Neural cell (in vitro differentiated cells): ENCODE measurements around the gene CALY. TPM values are rescaled to one million over a fixed set of nuclear protein-coding genes. Genes with fewer than 3 reads are reported as not detected.

ENCODE experiments used
- H2AFZ ChIP-seq: fragments of 200-600, 300-800 bp; sonication (generic), shearing (Covaris generic); 2 replicates; pipeline ENCODE4 v1.6.0; 2014; ENCODE audit warnings: low read depth, mild to moderate bottlenecking, antibody characterized with exemption, low read length, moderate library complexity
- H3F3A ChIP-seq: fragments of 200-600 bp; shearing (Covaris generic); 2 replicates; pipeline ENCODE4 v1.6.1; 2016; ENCODE audit warnings: mild to moderate bottlenecking, moderate library complexity, mixed read lengths, antibody characterized with exemption, low read length; ENCODE audit not compliant: insufficient read depth, poor library complexity, severe bottlenecking
- H3K27ac ChIP-seq: fragments of 200-600, 300-800 bp; sonication (generic), shearing (Covaris generic); 2 replicates; pipeline ENCODE4 v1.5.1; 2014; ENCODE audit warnings: mild to moderate bottlenecking, low read length, moderate library complexity
- H3K27me3 ChIP-seq: fragments of 300-800, 200-600 bp; sonication (generic), shearing (Covaris generic); 2 replicates; pipeline ENCODE4 v1.6.0; 2014; ENCODE audit warnings: mild to moderate bottlenecking, low read depth, low read length, moderate library complexity; ENCODE audit not compliant: insufficient read depth
- H3K36me3 ChIP-seq: fragments of 300-800, 200-600 bp; sonication (generic), shearing (Covaris generic); 2 replicates; pipeline ENCODE4 v1.5.1; 2014; ENCODE audit warnings: mild to moderate bottlenecking, antibody characterized with exemption, low read length, moderate library complexity; ENCODE audit not compliant: insufficient read depth
- H3K4me2 ChIP-seq: fragments of 300-800, 200-600 bp; sonication (generic), shearing (Covaris generic); 2 replicates; pipeline ENCODE4 v1.6.0; 2014; ENCODE audit warnings: mild to moderate bottlenecking, low read length
- H3K4me3 ChIP-seq: fragments of 300-800, 200-600 bp; sonication (generic), shearing (Covaris generic); 2 replicates; pipeline ENCODE4 v1.5.1; 2014; ENCODE audit warnings: mild to moderate bottlenecking, low read length, moderate library complexity
- H3K79me2 ChIP-seq: fragments of 200-600 bp; shearing (Covaris generic); replicated peaks from 2 replicates; pipeline ENCODE4 v1.6.0; 2014; ENCODE audit warnings: mild to moderate bottlenecking, low read length, moderate library complexity; ENCODE audit not compliant: insufficient read depth
- H3K9ac ChIP-seq: fragments of 300-800, 200-600 bp; sonication (generic), shearing (Covaris generic); 2 replicates; pipeline ENCODE4 v1.6.1; 2016; ENCODE audit warnings: mild to moderate bottlenecking, low read length, mixed read lengths
- H3K9me2 ChIP-seq: fragments of 200-600 bp; shearing (Covaris generic); 2 replicates; pipeline ENCODE4 v1.6.1; 2016; ENCODE audit warnings: mild to moderate bottlenecking, low read length, mixed read lengths; ENCODE audit not compliant: insufficient read depth
- H3K9me3 ChIP-seq: fragments of 200-600, 300-800 bp; sonication (generic), shearing (Covaris generic); 2 replicates; pipeline ENCODE4 v1.6.1; 2016; ENCODE audit warnings: mild to moderate bottlenecking, mixed run types, low read length, moderate library complexity, mixed read lengths
- H4K20me1 ChIP-seq: fragments of 200-600 bp; shearing (Covaris generic); 2 replicates; pipeline ENCODE4 v1.6.1; 2016; ENCODE audit warnings: mild to moderate bottlenecking, mixed run types; ENCODE audit not compliant: insufficient read depth
- CTCF ChIP-seq: fragments of 450-650 bp; IDR thresholded peaks from 2 replicates; pipeline ENCODE4 v1.5.1; 2014; ENCODE audit warnings: antibody characterized with exemption, mild to moderate bottlenecking, moderate library complexity; ENCODE audit not compliant: poor library complexity, severe bottlenecking
- EP300 ChIP-seq: fragments of 450-650 bp; conservative IDR thresholded peaks from 2 replicates; pipeline ENCODE4 v1.6.1; 2014; ENCODE audit warnings: antibody characterized with exemption, mild to moderate bottlenecking, moderate library complexity; ENCODE audit not compliant: poor library complexity, severe bottlenecking
- EZH2 ChIP-seq: fragments of 200-600, 300-800 bp; shearing (Covaris generic), sonication (generic); IDR thresholded peaks from 2 replicates; pipeline ENCODE4 v1.6.1; 2014; ENCODE audit warnings: antibody characterized with exemption, low read length, borderline replicate concordance, mild to moderate bottlenecking; ENCODE audit not compliant: insufficient read depth, poor library complexity, severe bottlenecking
- MXI1 ChIP-seq: fragments of 450-650 bp; conservative IDR thresholded peaks from 2 replicates; pipeline ENCODE4 v1.6.1; 2014; ENCODE audit warnings: antibody characterized with exemption, mild to moderate bottlenecking; ENCODE audit not compliant: poor library complexity, severe bottlenecking
- POLR2AphosphoS5 ChIP-seq: IDR thresholded peaks from 2 replicates; pipeline ENCODE4 v1.6.1; 2012
- RAD21 ChIP-seq: fragments of 450-650 bp; conservative IDR thresholded peaks from 2 replicates; pipeline ENCODE4 v1.6.1; 2014; ENCODE audit warnings: antibody characterized with exemption, mild to moderate bottlenecking, moderate library complexity
- REST ChIP-seq: IDR thresholded peaks from 2 replicates; pipeline ENCODE4 v1.6.1; 2012; ENCODE audit warnings: borderline replicate concordance
- SMC3 ChIP-seq: fragments of 450-650 bp; conservative IDR thresholded peaks from 2 replicates; pipeline ENCODE4 v1.6.1; 2014; ENCODE audit warnings: antibody characterized with exemption, mild to moderate bottlenecking, moderate library complexity; ENCODE audit not compliant: poor library complexity
- TAF1 ChIP-seq: IDR thresholded peaks from 2 replicates; pipeline ENCODE4 v1.6.1; 2012; ENCODE audit warnings: low read depth
- polyA plus RNA-seq: library from polyadenylated mRNA; depleted of rRNA; stranded (reverse); fragments of >200 nt; gene quantifications from 2 replicates; pipeline ENCODE4 v1.2.3, GENCODE V29; 2014

The CALY gene
- polyA plus RNA-seq, 1 donor from 2014 or later: 3.7 TPM

- H3K9me3 ChIP-seq: no peaks in the 10 kb centered on the region
- H3K27me3 ChIP-seq: no peaks in the 10 kb centered on the region
- H4K20me1 ChIP-seq: no peaks in the 10 kb centered on the region
- no peak overlapping the region for H3K27ac ChIP-seq
- H3K79me2 ChIP-seq: no peaks in the 10 kb centered on the region
- no peak overlapping the region for H3K9ac ChIP-seq
- H3K4me3 ChIP-seq: no peak overlapping the region
- no peaks in the 10 kb centered on the region for H3K36me3 ChIP-seq
- no peak overlapping the region for H2AFZ ChIP-seq
- H3K9me2 ChIP-seq: no peaks in the 10 kb centered on the region
- TF ChIP-seq EP300 (no peak), TAF1 (no peak), RAD21 (no peak), EZH2 (no peak), MXI1 (no peak), REST (no peak), CTCF (no peak), SMC3 (no peak), POLR2AphosphoS5 (no peak)
- H3F3A ChIP-seq: no peaks in the 10 kb centered on the region
- no peak overlapping the region for H3K4me2 ChIP-seq
Observed at GRCh38 chr10:133287832-133288500, 48.7 kb downstream of the CALY start.

- H3K36me3 ChIP-seq: no peaks in the 10 kb centered on the region
- H3K27ac ChIP-seq: no peak overlapping the region
- no peaks in the 10 kb centered on the region for H3K79me2 ChIP-seq
- no peak for TF ChIP-seq TAF1
- no peak for TF ChIP-seq EP300
- TF ChIP-seq POLR2AphosphoS5: no peak
- TF ChIP-seq SMC3: no peak
- no peak for TF ChIP-seq REST
- H3K9me3 ChIP-seq: no peaks in the 10 kb centered on the region
- H3K27me3 ChIP-seq: no peaks in the 10 kb centered on the region
- no peak overlapping the region for H2AFZ ChIP-seq
- H3K9me2 ChIP-seq: no peaks in the 10 kb centered on the region
- no peaks in the 10 kb centered on the region for H3F3A ChIP-seq
- H3K4me3 ChIP-seq: no peak overlapping the region
- no peak overlapping the region for H3K4me2 ChIP-seq
- H4K20me1 ChIP-seq: no peaks in the 10 kb centered on the region
- no peak overlapping the region for H3K9ac ChIP-seq
Observed at GRCh38 chr10:133286366-133286765, 50.3 kb downstream of the CALY start.
